ENCODE results near the gene HECW1.

The HECW1 gene

GRCh38 chr7:43589728-43590127, 477.3 kb downstream of the HECW1 start:
- H3K27ac ChIP-seq (ENCODE audit: extremely low read depth, low read depth, low read length) = no peak overlapping the region
- no peak overlapping the region for H3K4me3 ChIP-seq (ENCODE audit: low read depth, low read length)
- peaks cover 31% of the 10 kb centered on the region for H3K4me1 ChIP-seq (ENCODE audit: control insufficient read depth, insufficient read depth, low read length)
- no peaks in the 10 kb centered on the region for H3K9me3 ChIP-seq (ENCODE audit: control insufficient read depth, insufficient read depth, low read depth, low read length)
- no peaks in the 10 kb centered on the region for H3K36me3 ChIP-seq (ENCODE audit: control insufficient read depth in 2 of 2, insufficient read depth in 1 of 2, low read length in 2 of 2)
- POLR2A ChIA-PET = no interaction called here
- CTCF ChIA-PET = interaction anchor here (3.1 kb wide), 1 partner anchor 110 kb away, joined by 12 read pairs; no protein-coding TSS in a partner anchor
- TF ChIP-seq ZBTB17 (tag by site-specific recombination; IDR thresholded peaks at IDR 0.05) (no peak), ZBTB1 (tag by site-specific recombination; IDR thresholded peaks at IDR 0.05) (no peak), ZNF701 (tag by site-specific recombination; IDR thresholded peaks at IDR 0.05) (no peak), ZNF175 (tag by site-specific recombination; IDR thresholded peaks at IDR 0.05) (no peak), ZNF202 (tag by site-specific recombination; IDR thresholded peaks at IDR 0.05; ENCODE audit: borderline replicate concordance) (no peak), ZNF776 (tag by site-specific recombination; IDR thresholded peaks at IDR 0.05; ENCODE audit: borderline replicate concordance) (no peak), ZSCAN16 (tag by site-specific recombination; IDR thresholded peaks at IDR 0.05) (no peak), ZNF629 (tag by site-specific recombination; IDR thresholded peaks at IDR 0.05) (no peak)

GRCh38 chr7:43590862-43591557, 478.6 kb downstream of the HECW1 start:
- Histone ChIP-seq H3K9me3 (ENCODE audit: control insufficient read depth, insufficient read depth, low read depth, low read length) (no peaks in the 10 kb centered on the region), H3K27ac (ENCODE audit: extremely low read depth, low read depth, low read length) (no peak overlapping the region), H3K4me3 (ENCODE audit: low read depth, low read length) (no peak overlapping the region), H3K36me3 (ENCODE audit: control insufficient read depth in 2 of 2, insufficient read depth in 1 of 2, low read length in 2 of 2) (peaks cover 0 to 2% of the 10 kb centered on the region in 2 experiments; a peak in 1 of 3 replicates), H3K4me1 (ENCODE audit: control insufficient read depth, insufficient read depth, low read length) (peaks cover 22% of the 10 kb centered on the region)
- CTCF ChIA-PET = interaction anchor here (0.6 to 1.9 kb wide), 3 partner anchors 8 to 237 kb away, joined by 4 to 8 read pairs (median 5); partner anchors contain the start of gene STK17A
- POLR2A ChIA-PET = interaction anchor here (2.1 kb wide), 1 partner anchor 8 kb away, joined by 9 read pairs; the partner anchor contains the start of gene STK17A
- TF ChIP-seq EGR2 (tag by site-specific recombination; IDR thresholded peaks at IDR 0.05; ENCODE audit: low read depth) (no peak), ZBTB44 (tag by site-specific recombination; IDR thresholded peaks at IDR 0.05) (peak; percentile 43; the same call in 1 of the 2 replicates), ZNF621 (tag by site-specific recombination; IDR thresholded peaks at IDR 0.05) (no peak), ZNF324 (tag by site-specific recombination; IDR thresholded peaks at IDR 0.05) (no peak)

GRCh38 chr7:43591558-43592180, 479.2 kb downstream of the HECW1 start:
- peaks cover 2% of the 10 kb centered on the region in 2 experiments; a peak in 2 of 3 replicates for H3K36me3 ChIP-seq (ENCODE audit: control insufficient read depth in 2 of 2, insufficient read depth in 1 of 2, low read length in 2 of 2)
- no peaks in the 10 kb centered on the region for H3K9me3 ChIP-seq (ENCODE audit: control insufficient read depth, insufficient read depth, low read depth, low read length)
- H3K4me3 ChIP-seq (ENCODE audit: low read depth, low read length) = no peak overlapping the region
- H3K27ac ChIP-seq (ENCODE audit: extremely low read depth, low read depth, low read length) = no peak overlapping the region
- peaks cover 18% of the 10 kb centered on the region for H3K4me1 ChIP-seq (ENCODE audit: control insufficient read depth, insufficient read depth, low read length)
- TF ChIP-seq SCRT2 (tag by site-specific recombination; IDR thresholded peaks at IDR 0.05) = peak; percentile 63
- no peak for TF ChIP-seq ZNF18 (tag by site-specific recombination; IDR thresholded peaks at IDR 0.05)
- TF ChIP-seq PRDM6 (tag by site-specific recombination; IDR thresholded peaks at IDR 0.05) = peak; percentile 52
- TF ChIP-seq, protein P1, sequence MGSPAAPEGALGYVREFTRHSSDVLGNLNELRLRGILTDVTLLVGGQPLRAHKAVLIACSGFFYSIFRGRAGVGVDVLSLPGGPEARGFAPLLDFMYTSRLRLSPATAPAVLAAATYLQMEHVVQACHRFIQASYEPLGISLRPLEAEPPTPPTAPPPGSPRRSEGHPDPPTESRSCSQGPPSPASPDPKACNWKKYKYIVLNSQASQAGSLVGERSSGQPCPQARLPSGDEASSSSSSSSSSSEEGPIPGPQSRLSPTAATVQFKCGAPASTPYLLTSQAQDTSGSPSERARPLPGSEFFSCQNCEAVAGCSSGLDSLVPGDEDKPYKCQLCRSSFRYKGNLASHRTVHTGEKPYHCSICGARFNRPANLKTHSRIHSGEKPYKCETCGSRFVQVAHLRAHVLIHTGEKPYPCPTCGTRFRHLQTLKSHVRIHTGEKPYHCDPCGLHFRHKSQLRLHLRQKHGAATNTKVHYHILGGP (tag by site-specific recombination; IDR thresholded peaks at IDR 0.05) = no peak
- POLR2A ChIA-PET = interaction anchor here (2.1 kb wide), 1 partner anchor 9 kb away, joined by 9 read pairs; the partner anchor contains the start of gene STK17A
- CTCF ChIA-PET = interaction anchor here (0.6 to 1.9 kb wide), 3 partner anchors 9 to 237 kb away, joined by 4 to 8 read pairs (median 5); partner anchors contain the start of gene STK17A
